IPS-18a (cell line): ENCODE data around the gene ACIN1.

Experiments
- H3K27ac ChIP-seq: one replicate; pipeline ENCODE4 v1.5.1; 2013; ENCODE audit warnings: low read length
- H3K27me3 ChIP-seq: one replicate; pipeline ENCODE4 v1.6.1; 2013; ENCODE audit warnings: mild to moderate bottlenecking, low read length; ENCODE audit not compliant: control insufficient read depth, insufficient read depth
- H3K36me3 ChIP-seq: one replicate; pipeline ENCODE4 v1.6.1; 2013; ENCODE audit warnings: low read depth, low read length; ENCODE audit not compliant: control insufficient read depth
- H3K4me1 ChIP-seq: one replicate; pipeline ENCODE4 v1.6.1; 2013; ENCODE audit warnings: low read depth, low read length; ENCODE audit not compliant: control insufficient read depth
- H3K4me3 ChIP-seq: one replicate; pipeline ENCODE4 v1.5.1; 2013; ENCODE audit warnings: low read length
- H3K9ac ChIP-seq: one replicate; pipeline ENCODE4 v1.6.1; 2013; ENCODE audit warnings: mild to moderate bottlenecking, low read length, moderate library complexity
- H3K9me3 ChIP-seq: one replicate; pipeline ENCODE4 v1.6.1; 2013; ENCODE audit warnings: low read depth, low read length; ENCODE audit not compliant: control insufficient read depth

The ACIN1 gene

DNA sequence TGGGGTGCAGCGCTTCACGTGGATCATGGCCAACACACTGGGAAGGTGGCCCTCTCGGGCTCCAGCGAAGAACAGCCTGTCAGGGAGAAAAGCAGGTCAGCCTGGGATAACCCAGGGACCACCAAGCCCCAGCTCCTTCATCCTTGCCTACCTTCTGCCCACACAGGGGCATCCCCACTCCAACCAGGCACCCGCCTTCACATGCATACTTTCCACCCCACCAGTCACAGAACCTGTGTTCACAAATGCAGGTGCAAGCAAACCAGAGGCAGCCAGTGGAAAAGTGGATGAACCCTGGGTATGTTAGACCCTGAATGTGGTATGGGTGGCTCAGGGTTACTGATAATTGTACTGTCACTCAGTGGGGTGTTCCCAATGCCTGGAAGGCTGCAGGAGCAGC lies 36.5 kb upstream of the ACIN1 start:
- H3K27ac ChIP-seq, result no peak overlapping the region
- no peaks in the 10 kb centered on the region for H3K4me1 ChIP-seq
- H3K4me3 ChIP-seq, result no peak overlapping the region
- H3K9ac ChIP-seq, result no peak overlapping the region
- no peaks in the 10 kb centered on the region for H3K27me3 ChIP-seq
- peaks cover 50% of the 10 kb centered on the region for H3K36me3 ChIP-seq
- H3K9me3 ChIP-seq, result no peaks in the 10 kb centered on the region

DNA sequence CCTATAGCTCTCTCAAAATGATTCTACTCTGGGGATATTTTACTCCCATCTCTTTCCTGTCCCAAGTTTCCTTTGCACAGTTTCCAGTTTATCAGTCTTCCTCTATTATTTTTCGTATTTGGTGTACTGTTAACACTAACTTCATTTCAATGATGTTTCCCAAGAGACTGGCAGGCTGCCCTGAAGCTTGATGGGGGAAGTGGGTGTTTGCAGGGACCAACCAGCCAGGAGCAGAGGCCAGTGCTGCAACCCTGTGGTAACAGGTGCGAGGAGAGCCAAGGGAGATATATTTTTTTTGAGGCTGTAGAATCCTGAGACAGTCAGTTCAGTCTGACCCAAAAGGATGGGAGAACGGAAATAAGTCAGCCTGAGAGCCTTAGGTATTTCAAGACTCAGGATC lies 35.9 kb upstream of the ACIN1 start:
- H3K27ac ChIP-seq, result no peak overlapping the region
- no peaks in the 10 kb centered on the region for H3K27me3 ChIP-seq
- H3K9me3 ChIP-seq, result no peaks in the 10 kb centered on the region
- peaks cover 46% of the 10 kb centered on the region for H3K36me3 ChIP-seq
- no peak overlapping the region for H3K4me3 ChIP-seq
- no peak overlapping the region for H3K9ac ChIP-seq
- peaks cover 3% of the 10 kb centered on the region for H3K4me1 ChIP-seq

DNA sequence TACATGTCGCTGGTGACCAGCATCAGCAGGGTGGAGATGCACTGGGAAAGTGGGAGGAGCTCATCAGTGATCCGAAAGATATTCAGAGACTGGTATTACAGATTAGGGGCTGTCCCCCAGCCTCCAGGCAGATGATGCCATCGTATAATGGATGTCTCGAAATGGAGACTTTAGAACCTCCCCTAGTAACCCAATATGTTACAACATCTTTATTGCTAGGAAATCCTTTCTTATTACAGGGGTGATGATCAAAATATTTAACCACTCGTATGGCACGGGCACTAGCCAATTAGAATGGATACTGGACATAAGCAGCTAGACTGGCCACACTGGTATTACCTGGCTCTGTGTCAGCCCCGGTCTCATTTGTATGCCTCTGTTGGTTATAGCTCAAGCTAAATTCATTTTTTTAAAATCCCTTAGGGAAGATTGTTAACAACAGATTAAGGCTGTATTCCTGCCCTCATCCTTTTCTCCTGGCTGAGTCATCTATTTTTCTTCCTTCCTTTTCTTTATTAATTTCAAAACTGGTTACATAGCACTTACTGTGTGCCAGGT lies 34.9 kb upstream of the ACIN1 start:
- H3K4me3 ChIP-seq, result no peak overlapping the region
- no peak overlapping the region for H3K27ac ChIP-seq
- peaks cover 44% of the 10 kb centered on the region for H3K36me3 ChIP-seq
- H3K9me3 ChIP-seq, result no peaks in the 10 kb centered on the region
- H3K4me1 ChIP-seq, result peaks cover 4% of the 10 kb centered on the region
- H3K27me3 ChIP-seq, result no peaks in the 10 kb centered on the region
- H3K9ac ChIP-seq, result no peak overlapping the region

DNA sequence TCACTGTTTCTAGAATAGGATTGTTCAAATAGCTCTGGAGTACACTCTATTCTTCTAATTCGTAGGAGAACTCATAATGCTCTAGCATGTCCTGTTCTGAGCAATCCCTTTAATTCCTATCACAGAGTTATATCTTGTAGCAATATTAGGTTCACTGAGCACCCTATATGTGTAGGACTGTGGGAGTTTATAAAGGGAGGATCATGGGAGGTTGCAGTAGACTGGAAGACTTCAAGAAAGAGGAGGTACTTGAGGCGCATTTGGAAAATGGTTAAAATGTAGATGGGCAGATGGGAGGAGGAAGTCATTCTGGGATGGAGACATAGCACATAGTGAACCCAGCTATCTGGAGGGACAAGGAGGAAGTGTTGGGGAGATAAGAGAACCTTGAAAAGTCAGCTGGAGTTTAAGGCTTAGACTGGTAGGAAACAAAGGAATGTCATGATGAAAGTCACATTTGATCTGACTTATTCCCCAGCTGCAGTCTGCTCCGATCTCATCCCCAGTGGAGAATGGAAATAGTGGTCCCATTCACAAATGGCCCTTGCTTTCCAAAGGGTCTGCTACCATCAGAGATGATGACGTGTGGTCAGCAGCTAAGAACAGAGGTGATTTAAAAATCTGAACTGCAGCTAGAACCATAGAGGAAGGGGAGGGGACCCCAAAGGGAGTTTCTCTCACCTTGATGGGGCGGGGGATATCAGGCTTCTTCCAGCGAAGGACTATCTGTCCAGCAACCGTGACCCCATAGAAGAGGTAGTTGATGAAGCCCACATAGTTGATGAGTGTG lies 34.2 kb upstream of the ACIN1 start:
- H3K36me3 ChIP-seq, result peaks cover 44% of the 10 kb centered on the region
- H3K4me3 ChIP-seq, result no peak overlapping the region
- H3K9me3 ChIP-seq, result no peaks in the 10 kb centered on the region
- H3K9ac ChIP-seq, result no peak overlapping the region
- H3K27me3 ChIP-seq, result no peaks in the 10 kb centered on the region
- peaks cover 4% of the 10 kb centered on the region for H3K4me1 ChIP-seq
- no peak overlapping the region for H3K27ac ChIP-seq

DNA sequence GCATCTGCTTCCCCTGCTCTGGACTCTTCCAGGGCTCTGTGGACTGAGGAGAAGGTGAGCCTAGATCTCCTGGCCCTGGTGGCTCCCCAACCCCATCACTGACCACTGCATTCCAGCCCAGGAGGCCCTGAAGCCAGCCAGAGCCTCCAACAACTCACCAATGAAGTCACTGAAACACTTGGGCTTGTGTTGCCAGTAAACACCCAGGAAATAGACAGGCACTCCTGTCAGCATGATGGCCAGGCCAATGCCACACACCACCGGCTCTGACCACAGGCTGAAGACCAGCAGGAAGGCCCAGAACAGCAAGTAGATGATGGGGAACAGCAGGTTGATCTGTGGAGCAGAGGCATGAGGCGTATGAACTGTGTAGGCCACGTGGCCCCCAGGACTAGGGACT lies 32.9 kb upstream of the ACIN1 start:
- Histone ChIP-seq H3K27ac (no peak overlapping the region), H3K9me3 (no peaks in the 10 kb centered on the region), H3K9ac (no peak overlapping the region), H3K27me3 (no peaks in the 10 kb centered on the region), H3K4me1 (peaks cover 7% of the 10 kb centered on the region), H3K4me3 (no peak overlapping the region), H3K36me3 (peaks cover 44% of the 10 kb centered on the region)

DNA sequence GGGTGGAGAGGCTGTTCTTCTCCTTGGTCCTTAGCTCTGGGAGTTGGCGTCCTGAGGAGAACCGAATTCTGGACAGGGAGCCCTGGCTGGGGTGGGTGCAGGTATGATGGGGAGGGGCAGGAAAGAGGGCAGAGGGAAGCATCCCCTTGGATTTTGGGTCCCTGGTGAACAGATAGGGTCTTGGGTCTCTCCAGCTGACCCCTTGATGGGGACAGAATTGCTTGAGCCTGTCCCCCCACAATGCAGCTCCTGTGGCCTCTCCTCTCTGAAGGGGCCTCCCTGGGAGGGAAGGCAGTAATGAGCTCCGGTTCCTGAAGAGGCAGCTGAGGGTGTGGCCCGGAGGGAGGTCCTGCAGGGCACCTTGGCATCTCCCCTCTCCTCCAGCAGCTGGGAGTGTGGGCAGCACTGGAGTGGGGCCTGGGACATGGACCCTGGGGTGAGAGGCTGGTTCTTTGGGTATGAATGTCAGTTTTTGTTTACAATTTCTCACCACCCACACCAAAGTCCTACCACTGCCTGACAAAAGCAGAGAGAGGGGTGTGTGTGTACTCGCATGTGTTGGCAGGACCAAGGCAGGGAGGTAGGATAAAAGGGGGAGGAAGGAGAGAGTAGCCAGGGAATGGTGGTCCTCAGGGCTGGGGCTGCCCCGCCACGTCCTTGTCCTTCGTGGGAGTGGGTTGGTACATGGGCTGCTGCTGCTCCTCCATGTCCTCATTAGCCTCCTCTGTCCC lies 31.8 kb upstream of the ACIN1 start:
- H3K36me3 ChIP-seq, result peaks cover 44% of the 10 kb centered on the region
- H3K27me3 ChIP-seq, result no peaks in the 10 kb centered on the region
- no peak overlapping the region for H3K27ac ChIP-seq
- no peak overlapping the region for H3K9ac ChIP-seq
- H3K9me3 ChIP-seq, result no peaks in the 10 kb centered on the region
- no peak overlapping the region for H3K4me3 ChIP-seq
- peaks cover 7% of the 10 kb centered on the region for H3K4me1 ChIP-seq

DNA sequence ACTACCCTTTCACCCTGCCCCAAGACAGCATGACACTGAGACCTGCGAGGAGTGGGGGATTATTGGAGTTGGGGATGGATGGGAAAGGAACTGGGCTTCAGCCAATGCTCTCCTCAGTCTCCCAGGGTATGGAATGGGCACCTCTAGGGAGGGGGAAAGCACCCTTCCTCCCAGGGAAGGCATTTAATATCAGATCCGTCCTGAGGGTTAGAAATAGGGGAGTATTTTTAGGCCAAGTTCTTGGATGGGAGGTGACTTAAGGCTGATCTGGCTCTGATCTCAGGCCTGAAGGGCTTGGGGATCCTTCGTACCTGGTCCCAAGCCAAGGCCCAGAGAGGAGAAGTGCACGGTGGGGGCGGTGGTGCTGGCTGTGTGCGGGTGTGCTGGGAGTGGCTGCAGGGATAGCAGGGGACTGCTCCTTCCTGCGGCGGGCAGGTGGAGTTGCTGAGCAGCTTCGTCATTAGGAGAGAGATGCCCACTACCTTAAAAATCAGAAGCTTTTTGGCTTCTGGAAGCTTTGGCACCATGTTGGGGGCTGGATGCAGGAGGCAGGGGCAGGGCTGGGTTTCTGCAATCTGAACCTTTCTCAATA lies 31.1 kb upstream of the ACIN1 start:
- Histone ChIP-seq H3K36me3 (peaks cover 37% of the 10 kb centered on the region), H3K9ac (no peak overlapping the region), H3K4me1 (peaks cover 11% of the 10 kb centered on the region), H3K9me3 (no peaks in the 10 kb centered on the region), H3K27me3 (no peaks in the 10 kb centered on the region), H3K4me3 (no peak overlapping the region), H3K27ac (no peak overlapping the region)

DNA sequence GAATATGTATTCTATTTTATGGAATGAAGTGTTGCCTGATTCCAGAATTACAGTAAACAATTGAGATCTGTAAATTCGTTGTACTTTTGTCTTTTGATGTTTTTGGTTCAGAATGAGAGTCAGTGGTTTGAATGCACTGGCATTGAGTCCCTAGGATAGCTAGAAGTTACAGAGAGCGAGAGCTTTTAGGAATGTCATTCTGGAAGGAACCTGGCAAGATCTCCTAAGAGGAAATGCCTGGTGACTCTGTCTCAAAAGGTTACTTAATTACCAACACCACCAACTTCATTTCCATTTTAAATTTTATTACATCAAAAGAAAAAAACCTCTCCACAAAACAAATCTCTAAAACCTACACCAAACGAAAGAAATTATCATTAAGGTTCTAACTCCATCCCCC lies 30.1 kb upstream of the ACIN1 start:
- Histone ChIP-seq H3K9me3 (no peaks in the 10 kb centered on the region), H3K9ac (no peak overlapping the region), H3K4me3 (no peak overlapping the region), H3K27ac (no peak overlapping the region), H3K4me1 (peaks cover 14% of the 10 kb centered on the region), H3K36me3 (peaks cover 27% of the 10 kb centered on the region), H3K27me3 (no peaks in the 10 kb centered on the region)

DNA sequence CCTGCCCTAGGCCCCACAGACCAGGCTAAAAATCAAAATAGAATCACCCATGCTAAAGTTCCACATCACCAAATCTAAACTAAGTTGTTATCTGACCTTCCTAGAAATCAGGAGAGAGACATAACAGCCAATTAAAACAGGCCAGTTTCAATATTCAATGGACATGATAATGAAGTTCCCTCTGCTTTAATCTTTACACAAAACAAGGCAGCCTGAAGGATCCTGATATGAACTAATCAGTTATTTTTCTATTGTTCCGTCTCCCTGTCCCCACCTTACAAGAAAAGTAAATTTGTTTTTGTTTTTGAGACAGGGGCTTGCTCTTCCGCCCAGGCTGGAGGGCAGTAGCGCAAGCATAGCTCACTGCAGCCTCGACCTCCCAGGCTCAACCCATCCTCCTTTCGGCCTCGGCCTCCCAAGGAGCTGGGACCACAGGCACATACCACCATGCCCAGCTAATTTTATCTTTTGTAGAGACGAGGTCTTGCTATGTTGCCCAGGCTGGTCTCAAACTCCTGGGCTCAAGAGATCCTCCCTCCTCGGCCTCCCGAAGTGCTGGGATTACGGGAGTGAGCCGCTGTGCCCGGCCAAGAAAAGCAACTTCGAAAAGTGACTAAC lies 29.5 kb upstream of the ACIN1 start:
- no peaks in the 10 kb centered on the region for H3K9me3 ChIP-seq
- no peaks in the 10 kb centered on the region for H3K27me3 ChIP-seq
- no peak overlapping the region for H3K4me3 ChIP-seq
- H3K9ac ChIP-seq, result no peak overlapping the region
- H3K27ac ChIP-seq, result no peak overlapping the region
- peaks cover 21% of the 10 kb centered on the region for H3K36me3 ChIP-seq
- peaks cover 14% of the 10 kb centered on the region for H3K4me1 ChIP-seq

DNA sequence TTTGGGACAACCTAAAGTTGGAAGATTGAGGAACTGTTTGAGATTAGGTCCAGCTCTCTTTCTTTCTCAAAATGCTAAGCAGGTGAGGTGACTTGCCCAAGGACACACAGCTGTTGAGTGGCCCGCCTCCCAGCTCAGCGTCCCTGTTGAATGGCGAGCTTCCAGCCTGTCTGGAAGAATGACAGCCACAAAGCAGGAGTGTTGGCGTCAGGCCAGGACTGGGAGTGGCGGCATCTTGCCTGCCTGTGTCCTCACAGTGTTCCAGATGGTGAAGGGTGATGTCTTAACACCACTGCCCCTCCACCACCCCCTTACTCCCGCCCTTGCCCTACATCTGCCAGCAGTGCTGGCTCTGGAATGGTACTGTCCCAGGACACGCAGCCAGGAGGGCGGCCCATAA lies 28.5 kb upstream of the ACIN1 start:
- no peaks in the 10 kb centered on the region for H3K27me3 ChIP-seq
- peaks cover 12% of the 10 kb centered on the region for H3K36me3 ChIP-seq
- no peaks in the 10 kb centered on the region for H3K9me3 ChIP-seq
- no peak overlapping the region for H3K4me3 ChIP-seq
- H3K27ac ChIP-seq, result no peak overlapping the region
- no peak overlapping the region for H3K9ac ChIP-seq
- peaks cover 18% of the 10 kb centered on the region for H3K4me1 ChIP-seq

DNA sequence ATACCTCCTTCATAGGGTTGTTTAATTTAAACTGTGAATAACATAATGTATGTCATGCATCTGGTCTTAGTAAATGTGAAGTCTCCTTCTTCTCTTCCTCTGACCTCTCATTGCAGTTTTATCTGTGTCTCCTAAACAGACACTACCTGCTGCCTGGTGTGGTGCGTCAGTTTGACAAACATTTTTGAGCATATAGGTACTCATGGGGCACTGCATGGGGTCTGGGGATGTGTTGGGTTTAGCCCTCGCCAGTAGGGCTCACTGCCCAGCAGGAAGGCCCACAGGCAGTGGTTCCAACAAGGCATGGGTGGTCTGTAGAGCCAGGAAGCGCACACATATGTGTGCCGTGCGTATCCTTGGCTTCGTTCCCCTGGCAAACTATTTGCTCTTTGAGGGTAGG lies 27.1 kb upstream of the ACIN1 start:
- Histone ChIP-seq H3K4me1 (peaks cover 18% of the 10 kb centered on the region), H3K27ac (no peak overlapping the region)

More for the DNA sequence above, 27.1 kb upstream of the ACIN1 start:
- Histone ChIP-seq H3K9me3 (no peaks in the 10 kb centered on the region), H3K27me3 (no peaks in the 10 kb centered on the region), H3K9ac (no peak overlapping the region), H3K4me3 (no peak overlapping the region), H3K36me3 (peaks cover 4% of the 10 kb centered on the region)
